CD14-positive monocyte (primary cell): Measurements from ENCODE around the gene IPO4. TPM values are rescaled to one million over a fixed set of nuclear protein-coding genes. Genes with fewer than 3 reads are reported as not detected.
A peak's percentile ranks its signal among the peaks of the same experiment; 100 is the strongest.
"Not testable (repeated sequence)": the region's sequence is repeated elsewhere in the genome, so short reads cannot be mapped to it uniquely, and the experiment has no call there.

Experiments used
- DNase-seq, 3 donors: peaks; one replicate each; pipeline ENCODE4 v3.0.0-alpha.2; 2011 to 2022
- H2AFZ ChIP-seq: 2 replicates; pipeline ENCODE4 v1.6.0; 2012; ENCODE audit warnings: mild to moderate bottlenecking, low read depth, low read length, inconsistent platforms; ENCODE audit not compliant: insufficient read depth, poor library complexity, severe bottlenecking
- H3K27ac ChIP-seq, 2 donors: 1 replicate in 1 of 2; 2 replicates in 1 of 2; pipeline ENCODE4 v1.5.1; 2012 to 2013; ENCODE audit warnings: low read length in 2 of 2, control low read depth in 1 of 2, inconsistent platforms in 1 of 2, low read depth in 1 of 2, mild to moderate bottlenecking in 1 of 2
- H3K27me3 ChIP-seq, 2 donors: one replicate each; pipeline versions ENCODE4 v1.6.0 to v1.6.1; 2011 to 2013; ENCODE audit warnings: low read length in 2 of 2; ENCODE audit not compliant: control insufficient read depth in 2 of 2, insufficient read depth in 2 of 2
- H3K36me3 ChIP-seq, 2 donors: replicated peaks in 1 of 2; 1 replicate in 1 of 2; 2 replicates in 1 of 2; pipeline versions ENCODE4 v1.5.1 to v1.6.1; 2012 to 2013; ENCODE audit warnings: low read length in 2 of 2, control low read depth in 1 of 2, inconsistent platforms in 1 of 2, mild to moderate bottlenecking in 1 of 2; ENCODE audit not compliant: insufficient read depth in 2 of 2, control insufficient read depth in 1 of 2
- H3K4me1 ChIP-seq, 2 donors: 1 replicate in 1 of 2; 2 replicates in 1 of 2; pipeline versions ENCODE4 v1.5.1 to v1.6.1; 2012 to 2013; ENCODE audit warnings: low read length in 2 of 2, control low read depth in 1 of 2, inconsistent platforms in 1 of 2, mild to moderate bottlenecking in 1 of 2, moderate library complexity in 1 of 2; ENCODE audit not compliant: insufficient read depth in 2 of 2, control insufficient read depth in 1 of 2
- H3K4me2 ChIP-seq: replicated peaks from 2 replicates; pipeline ENCODE3; 2012; ENCODE audit warnings: low read length, moderate library complexity, mild to moderate bottlenecking; ENCODE audit not compliant: poor library complexity, severe bottlenecking; ENCODE audit errors: extremely low read depth
- H3K4me3 ChIP-seq, 3 experiments: fragments of 200-600 bp in 1 of 3; sonication (generic) in 1 of 3; replicated peaks in 1 of 3; 1 replicate in 2 of 3; 2 replicates in 1 of 3; pipeline ENCODE4 v1.5.1; 2011 to 2013; ENCODE audit warnings: low read length in 3 of 3, mild to moderate bottlenecking in 3 of 3, control low read depth in 2 of 3, low read depth in 2 of 3, inconsistent platforms in 1 of 3, moderate library complexity in 1 of 3
- H3K79me2 ChIP-seq: 2 replicates; pipeline ENCODE4 v1.6.0; 2012; ENCODE audit warnings: mild to moderate bottlenecking, control low read depth, inconsistent platforms, low read length, moderate library complexity; ENCODE audit not compliant: insufficient read depth
- H3K9ac ChIP-seq: 2 replicates; pipeline ENCODE4 v1.6.0; 2017; ENCODE audit warnings: low read length, mild to moderate bottlenecking; ENCODE audit not compliant: insufficient read depth, poor library complexity, severe bottlenecking
- H3K9me3 ChIP-seq, 2 donors: replicated peaks in 1 of 2; 1 replicate in 1 of 2; 2 replicates in 1 of 2; pipeline versions ENCODE4 v1.5.1 to v1.6.1; 2012 to 2013; ENCODE audit warnings: low read length in 2 of 2, control low read depth in 1 of 2; ENCODE audit not compliant: control insufficient read depth in 1 of 2, insufficient read depth in 1 of 2
- H4K20me1 ChIP-seq: 2 replicates; pipeline ENCODE4 v1.6.0; 2012; ENCODE audit warnings: mild to moderate bottlenecking, low read length, control low read depth, moderate library complexity; ENCODE audit not compliant: insufficient read depth
- H3K27ac Mint-ChIP-seq, 7 donors: one replicate each; pipeline ENCODE4 v1.8.0; 2020; ENCODE audit warnings: mild to moderate bottlenecking in 7 of 7, mixed read lengths in 7 of 7, moderate library complexity in 6 of 7, inconsistent platforms in 2 of 7
- H3K27me3 Mint-ChIP-seq, 3 donors: one replicate each; pipeline ENCODE4 v1.8.0; 2021 to 2022; ENCODE audit warnings: low read depth in 3 of 3, mild to moderate bottlenecking in 3 of 3, mixed read lengths in 3 of 3, moderate library complexity in 3 of 3, inconsistent platforms in 1 of 3
- H3K36me3 Mint-ChIP-seq, 2 donors: one replicate each; pipeline ENCODE4 v1.8.0; 2020; ENCODE audit warnings: mixed read lengths in 2 of 2, inconsistent platforms in 1 of 2, mild to moderate bottlenecking in 1 of 2
- H3K4me1 Mint-ChIP-seq: one replicate; pipeline ENCODE4 v1.8.0; 2020; ENCODE audit warnings: mild to moderate bottlenecking, mixed read lengths
- H3K4me3 Mint-ChIP-seq, 2 donors: one replicate each; pipeline ENCODE4 v1.8.0; 2020; ENCODE audit warnings: mild to moderate bottlenecking in 2 of 2, mixed read lengths in 2 of 2, moderate library complexity in 1 of 2
- H3K9me3 Mint-ChIP-seq, 7 donors: one replicate each; pipeline ENCODE4 v1.8.0; 2020 to 2022; ENCODE audit warnings: mixed read lengths in 7 of 7, mild to moderate bottlenecking in 6 of 7, moderate library complexity in 6 of 7, inconsistent platforms in 2 of 7
- CTCF ChIP-seq: fragments of 200-600 bp; IDR thresholded peaks from one replicate; pipeline ENCODE4 v1.8.0; 2022; ENCODE audit warnings: antibody characterized with exemption, mild to moderate bottlenecking
- WGBS: methylation state at CpG from one replicate; pipeline ENCODE4 v1.1.5; 2013; ENCODE audit warnings: missing lambda C conversion rate; ENCODE audit not compliant: insufficient coverage; 5-methylcytosine and 5-hydroxymethylcytosine counted together
- intact Hi-C, 2 donors: fragments of 100-400 bp; cut with micrococcal nuclease; formaldehyde crosslinking; loops; one replicate each; pipeline versions ENCODE4 v1.15.0 to v1.15.1; 2023
- polyA plus RNA-seq, 3 donors: library from polyadenylated mRNA; depleted of rRNA in 1 of 3; unstranded in 2 of 3; stranded (reverse) in 1 of 3; fragments of 300-500 nt in 2 of 3; fragments of >200 nt in 1 of 3; fragmentation: Illumina TruSeq in 2 of 3; gene quantifications; 1 replicate in 2 of 3; 2 replicates in 1 of 3; pipeline ENCODE4 v1.2.3, GENCODE V29; 2012 to 2021

IPO4 gene
- polyA plus RNA-seq, 3 donors: 4.1 to 14.2 (median 4.3) TPM

DNA sequence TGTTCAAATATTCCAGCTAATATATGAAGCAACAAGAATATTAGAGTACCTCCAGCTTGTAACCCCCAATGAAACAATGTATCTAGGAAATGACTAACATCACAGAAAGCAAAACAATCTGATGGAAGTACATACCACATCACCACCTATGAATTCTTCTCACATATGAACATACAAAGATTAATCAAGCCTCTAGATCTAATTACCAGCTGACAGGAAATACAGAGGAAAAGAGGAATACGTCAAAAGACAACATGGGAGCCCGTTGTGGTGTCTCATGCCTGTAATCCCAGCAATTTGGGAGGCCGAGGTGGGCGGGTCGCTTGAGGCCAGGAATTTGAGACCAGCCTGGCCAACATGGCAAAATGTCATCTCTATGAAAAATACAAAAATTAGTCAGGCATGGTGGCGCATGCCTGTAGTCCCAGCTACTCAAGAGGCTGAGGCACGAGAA lies 36.0 kb upstream of the IPO4 start:
- Histone ChIP-seq H3K79me2 (peaks cover 96% of the 10 kb centered on the region), H3K4me1 (no peaks in the 10 kb centered on the region), H2AFZ (no peak overlapping the region), H3K9ac (no peak overlapping the region), H3K4me3 (no peak overlapping the region), H4K20me1 (peaks cover 19% of the 10 kb centered on the region), H3K4me2 (no peak overlapping the region), H3K27ac (no peak overlapping the region), H3K9me3 (no peaks in the 10 kb centered on the region), H3K27me3 (no peaks in the 10 kb centered on the region), H3K36me3 (peaks cover 9 to 30% of the 10 kb centered on the region in 2 donors)
- H3K4me1 Mint-ChIP-seq: peaks cover 3% of the 10 kb centered on the region
- H3K36me3 Mint-ChIP-seq: peaks cover 14 to 30% of the 10 kb centered on the region in 2 donors
- intact Hi-C loops: no loop called here
- WGBS: 91% methylated on average over 7 of the region's 7 CpGs
- peak overlapping the region in 1 of 7 donors; percentile 61 for H3K27ac Mint-ChIP-seq
- no peak overlapping the region for H3K4me3 Mint-ChIP-seq
- H3K27me3 Mint-ChIP-seq: peaks cover 0 to 1% (median 0%) of the 10 kb centered on the region in 3 donors
- TF ChIP-seq CTCF: no peak
- no peak for DNase-seq
- no peaks in the 10 kb centered on the region for H3K9me3 Mint-ChIP-seq

- H2AFZ ChIP-seq, H3K4me3 ChIP-seq, H3K4me3 Mint-ChIP-seq, H3K4me1 ChIP-seq, H3K9ac ChIP-seq, intact Hi-C loops, H3K9me3 Mint-ChIP-seq, H3K9me3 ChIP-seq, H3K4me2 ChIP-seq, H3K27ac ChIP-seq, H3K27me3 Mint-ChIP-seq, DNase-seq, H3K27me3 ChIP-seq, H3K27ac Mint-ChIP-seq, H4K20me1 ChIP-seq, H3K4me1 Mint-ChIP-seq: not testable (repeated sequence)
- 88% methylated on average over 3 of the region's 4 CpGs for WGBS
- Histone ChIP-seq H3K79me2 (peaks cover 80% of the 10 kb centered on the region), H3K36me3 (peaks cover 9 to 31% of the 10 kb centered on the region in 2 donors)
- H3K36me3 Mint-ChIP-seq: peaks cover 12 to 27% of the 10 kb centered on the region in 2 donors
Measured at GRCh38 chr14:24222987-24223386, 34.4 kb upstream of the IPO4 start.
